Activated naive CD8-positive, alpha-beta T cell treated with anti-CD3 and anti-CD28 coated beads, Interleukin-2, amount 50 U/mL, for 24 hours (primary cell): ENCODE data around the gene PCED1A.
A peak's percentile ranks its signal among the peaks of the same experiment; 100 is the strongest.

ENCODE experiments used
- ATAC-seq: fragments of 150-1000 bp; cut with Tn5 transposase; one replicate; pipeline ENCODE4 v1.10.0; 2021
- DNase-seq: peaks from one replicate; pipeline ENCODE4 v3.0.0; 2021
- H3K27ac Mint-ChIP-seq: one replicate; pipeline ENCODE4 v1.8.0; 2021; ENCODE audit warnings: mild to moderate bottlenecking, mixed read lengths
- H3K27me3 Mint-ChIP-seq: one replicate; pipeline ENCODE4 v1.8.0; 2021; ENCODE audit warnings: mixed read lengths
- H3K36me3 Mint-ChIP-seq: one replicate; pipeline ENCODE4 v1.8.0; 2021; ENCODE audit warnings: low read depth, mixed read lengths
- H3K4me1 Mint-ChIP-seq: one replicate; pipeline ENCODE4 v1.8.0; 2021; ENCODE audit warnings: mixed read lengths
- H3K4me3 Mint-ChIP-seq: one replicate; pipeline ENCODE4 v1.8.0; 2021; ENCODE audit warnings: mild to moderate bottlenecking, moderate library complexity, mixed read lengths
- H3K9me3 Mint-ChIP-seq: one replicate; pipeline ENCODE4 v1.8.0; 2021; ENCODE audit warnings: mixed read lengths

PCED1A gene

GRCh38 chr20:2797136-2797983 is 43.1 kb downstream of the PCED1A start:
- DNase-seq (no peak), ATAC-seq (no peak)
- Mint-ChIP-seq H3K27me3 (peaks cover 44% of the 10 kb centered on the region), H3K27ac (no peak overlapping the region), H3K4me1 (peaks cover 27% of the 10 kb centered on the region), H3K9me3 (no peaks in the 10 kb centered on the region), H3K4me3 (no peak overlapping the region), H3K36me3 (no peaks in the 10 kb centered on the region)

- Mint-ChIP-seq H3K9me3 (no peaks in the 10 kb centered on the region), H3K27me3 (peaks cover 39% of the 10 kb centered on the region), H3K27ac (no peak overlapping the region), H3K36me3 (no peaks in the 10 kb centered on the region), H3K4me1 (peaks cover 21% of the 10 kb centered on the region), H3K4me3 (no peak overlapping the region)
- no peak for ATAC-seq
- DNase-seq, result no peak
Observed at GRCh38 chr20:2796011-2796660, 44.3 kb downstream of the PCED1A start.

- ATAC-seq (no peak), DNase-seq (no peak)
- Mint-ChIP-seq H3K4me3 (no peak overlapping the region), H3K27ac (no peak overlapping the region), H3K27me3 (peaks cover 34% of the 10 kb centered on the region), H3K36me3 (no peaks in the 10 kb centered on the region), H3K4me1 (peaks cover 16% of the 10 kb centered on the region), H3K9me3 (no peaks in the 10 kb centered on the region)
Observed at GRCh38 chr20:2795451-2795850, 45.0 kb downstream of the PCED1A start.

- Mint-ChIP-seq H3K9me3 (no peaks in the 10 kb centered on the region), H3K27ac (no peak overlapping the region), H3K4me3 (no peak overlapping the region), H3K27me3 (peaks cover 33% of the 10 kb centered on the region), H3K4me1 (peaks cover 13% of the 10 kb centered on the region), H3K36me3 (no peaks in the 10 kb centered on the region)
- ATAC-seq (no peak), DNase-seq (no peak)
Observed at GRCh38 chr20:2794866-2795447, 45.5 kb downstream of the PCED1A start.

DNA sequence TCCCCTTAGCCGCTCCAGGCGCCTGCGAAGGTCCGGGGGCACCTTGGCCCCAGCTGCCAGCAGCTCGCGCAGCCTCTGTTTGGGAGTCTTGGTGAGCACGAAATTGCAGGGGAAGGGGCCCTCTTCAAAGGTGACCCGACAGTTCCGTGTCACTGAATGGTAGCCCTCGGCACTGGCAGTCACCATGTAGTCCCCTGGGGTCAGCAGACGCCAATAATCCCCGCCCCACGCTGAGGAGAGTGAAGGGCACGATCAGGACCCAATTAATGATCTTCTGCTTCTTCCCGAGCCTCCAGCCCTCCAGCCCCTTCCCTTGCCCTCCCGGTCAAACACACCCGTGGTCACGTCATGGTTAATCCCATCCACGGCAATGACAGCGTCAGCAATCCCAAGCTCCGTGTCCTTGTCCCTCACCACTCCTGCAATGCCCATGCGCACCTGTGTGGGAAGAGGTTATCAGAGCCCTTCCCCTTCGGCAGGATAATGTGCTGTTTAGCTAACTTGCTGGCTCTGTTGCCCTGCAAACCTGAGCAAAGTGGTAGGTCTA is 46.2 kb downstream of the PCED1A start:
- ATAC-seq, result no peak
- DNase-seq, result no peak
- Mint-ChIP-seq H3K27ac (no peak overlapping the region), H3K4me1 (peaks cover 6% of the 10 kb centered on the region), H3K4me3 (no peak overlapping the region), H3K36me3 (no peaks in the 10 kb centered on the region), H3K27me3 (peaks cover 26% of the 10 kb centered on the region), H3K9me3 (no peaks in the 10 kb centered on the region)

- no peak for DNase-seq
- peaks cover 19% of the 10 kb centered on the region for H3K27me3 Mint-ChIP-seq
- no peak overlapping the region for H3K4me3 Mint-ChIP-seq
- no peaks in the 10 kb centered on the region for H3K36me3 Mint-ChIP-seq
- no peaks in the 10 kb centered on the region for H3K4me1 Mint-ChIP-seq
- ATAC-seq, result no peak
- peak overlapping the region; percentile 24 for H3K27ac Mint-ChIP-seq
- no peaks in the 10 kb centered on the region for H3K9me3 Mint-ChIP-seq
Observed at GRCh38 chr20:2793471-2793870, 47.0 kb downstream of the PCED1A start.
